HepG2 (cell line): ENCODE data around the gene KLF12. TPM values are rescaled to one million over a fixed set of nuclear protein-coding genes. Genes with fewer than 3 reads are reported as not detected.

Experiments used
- ATAC-seq: fragments of 200-7000 bp; cut with Tn5 transposase; 3 replicates; pipeline ENCODE4 v1.9.1; 2020; ENCODE audit warnings: mild to moderate bottlenecking, moderate library complexity
- BruUV-seq: library from RNA; stranded (reverse); fragments of 400-500 nt; replicated peaks from 2 replicates; lab custom pipeline; 2021; lab: Mats Ljungman, UMichigan
- CTCF ChIA-PET: fragments of 300-600 bp; formaldehyde crosslinking; extraction: SDS; loops from one replicate; lab custom pipeline; 2021; ENCODE audit warnings: low total read pairs, inconsistent platforms, low intra/inter-chr PET ratio; lab: Yijun Ruan, JAX
- POLR2A ChIA-PET: fragments of 350-600 bp; sonication (Branson Sonifier 250); formaldehyde crosslinking; loops from one replicate; lab custom pipeline; 2020; ENCODE audit warnings: antibody characterized with exemption, inconsistent platforms; lab: Yijun Ruan, JAX
- DNase-seq: peaks from one replicate; pipeline ENCODE4 v3.0.0-alpha.2; 2015; ENCODE audit warnings: low spot score
- FAIRE-seq: peaks from 3 replicates; lab custom pipeline; 2011; peaks lifted over from hg19 to GRCh38; lab: Jason Lieb, UNC
- H2AFZ ChIP-seq: one replicate; pipeline ENCODE4 v1.6.1; 2011; ENCODE audit warnings: low read length, inconsistent platforms
- H3K27ac ChIP-seq: fragments of 300-600 bp; 3 replicates; pipeline ENCODE4 v1.8.0; 2011; ENCODE audit warnings: mixed run types, mild to moderate bottlenecking, mixed read lengths, low read length, inconsistent platforms; ENCODE audit not compliant: insufficient read depth; ENCODE audit errors: extremely low read length
- H3K27me3 ChIP-seq, 2 experiments: fragments of 200-600 bp in 1 of 2; 2 replicates in 1 of 2; 3 replicates in 1 of 2; pipeline versions ENCODE4 v1.6.0 to v1.8.0; 2011; ENCODE audit warnings: low read length in 2 of 2, mild to moderate bottlenecking in 2 of 2, moderate library complexity in 2 of 2, inconsistent platforms in 1 of 2; ENCODE audit not compliant: insufficient read depth in 2 of 2, control insufficient read depth in 1 of 2
- H3K36me3 ChIP-seq, 2 experiments: fragments of 200-600 bp in 1 of 2; replicated peaks in 1 of 2; 2 replicates in 1 of 2; 3 replicates in 1 of 2; pipeline versions ENCODE4 v1.5.1 to v1.8.0; 2011; ENCODE audit warnings: low read length in 2 of 2, inconsistent platforms in 1 of 2; ENCODE audit not compliant: insufficient read depth in 2 of 2, control insufficient read depth in 1 of 2
- H3K4me1 ChIP-seq: 2 replicates; pipeline ENCODE4 v1.5.1; 2012; ENCODE audit warnings: low read length, inconsistent platforms; ENCODE audit not compliant: insufficient read depth
- H3K4me2 ChIP-seq: 2 replicates; pipeline ENCODE4 v1.6.0; 2011; ENCODE audit warnings: low read depth, low read length, inconsistent platforms
- H3K4me3 ChIP-seq, 3 experiments: fragments of 200-600 bp in 1 of 3; sonication (generic), shearing (Covaris generic) in 1 of 3; replicated peaks in 1 of 3; 2 replicates each; pipeline ENCODE4 v1.5.1; 2011 to 2016; ENCODE audit warnings: low read length in 3 of 3, inconsistent platforms in 2 of 3, low read depth in 2 of 3, mild to moderate bottlenecking in 2 of 3, control low read depth in 1 of 3, mixed read lengths in 1 of 3; ENCODE audit not compliant: insufficient read depth in 1 of 3
- H3K79me2 ChIP-seq: one replicate; pipeline ENCODE4 v1.6.1; 2011; ENCODE audit warnings: low read length, inconsistent platforms; ENCODE audit not compliant: insufficient read depth
- H3K9ac ChIP-seq: 2 replicates; pipeline ENCODE4 v1.6.0; 2011; ENCODE audit warnings: mild to moderate bottlenecking, low read depth, low read length, inconsistent platforms; ENCODE audit not compliant: insufficient read depth
- H3K9me3 ChIP-seq: 2 replicates; pipeline ENCODE4 v1.5.1; 2012; ENCODE audit warnings: mild to moderate bottlenecking, low read length
- H4K20me1 ChIP-seq: 2 replicates; pipeline ENCODE4 v1.6.0; 2011; ENCODE audit warnings: inconsistent platforms, mild to moderate bottlenecking, low read length, moderate library complexity; ENCODE audit not compliant: insufficient read depth
- FLYWCH1 ChIP-seq: sonication (generic); formaldehyde crosslinking; IDR thresholded peaks from 2 replicates; pipeline ENCODE4 v1.8.1; 2023; ENCODE audit warnings: mild to moderate bottlenecking, missing genetic modification reagents
- FOXC1 ChIP-seq: sonication (generic); formaldehyde crosslinking; IDR thresholded peaks from 2 replicates; pipeline ENCODE4 v1.8.0; 2022; ENCODE audit warnings: mild to moderate bottlenecking, missing genetic modification reagents, borderline replicate concordance
- SETDB1 ChIP-seq: sonication (generic); formaldehyde crosslinking; IDR thresholded peaks from 2 replicates; pipeline ENCODE4 v1.5.1; 2020; ENCODE audit warnings: missing genetic modification reagents, mild to moderate bottlenecking, borderline replicate concordance
- ZNF512B ChIP-seq: sonication (generic); formaldehyde crosslinking; IDR thresholded peaks from 2 replicates; pipeline ENCODE4 v1.5.1; 2020; ENCODE audit warnings: missing genetic modification reagents, mild to moderate bottlenecking, borderline replicate concordance
- WGBS: methylation state at CpG from one replicate; pipeline ENCODE4 v1.1.6; 2017; ENCODE audit warnings: low lambda C conversion rate; 5-methylcytosine and 5-hydroxymethylcytosine counted together
- in situ Hi-C: cut with HindIII; loops from 2 replicates; pipeline ENCODE4 v1.10.0; 2017; ENCODE audit warnings: low pct_unique_long_range_greater_than_20kb; ENCODE audit not compliant: extremely low pct_ligation_motif_present
- intact Hi-C: fragments of 100-400 bp; cut with micrococcal nuclease; formaldehyde crosslinking; loops from one replicate; pipeline ENCODE4 v1.10.0; 2022; ENCODE audit not compliant: unreplicated experiment
- polyA plus RNA-seq, 8 experiments: library from polyadenylated mRNA; depleted of rRNA in 3 of 8; stranded (reverse) in 7 of 8; unstranded in 1 of 8; fragments of >200 nt; fragmentation: Illumina TruSeq in 4 of 8; extraction: Trizol in 4 of 8; gene quantifications; 2 replicates each; pipeline versions ENCODE4 v1.2.1 to v1.2.3, GENCODE V29; 2011 to 2016; ENCODE audit warnings: low read depth in 4 of 8, missing spikeins in 1 of 8, mixed read lengths in 1 of 8; ENCODE audit not compliant: insufficient read depth in 1 of 8
- total RNA-seq, 5 experiments: library from RNA; depleted of rRNA; stranded (reverse); fragments of >200 nt; fragmentation: Illumina TruSeq; extraction: Trizol; gene quantifications; 2 replicates each; pipeline ENCODE4 v1.2.3, GENCODE V29; 2016; ENCODE audit warnings: low read depth in 1 of 5
- TF ChIP-seq, protein P1 (sequence below): sonication (generic); formaldehyde crosslinking; IDR thresholded peaks from 2 replicates; pipeline ENCODE4 v1.4.0; 2020; ENCODE audit warnings: missing genetic modification reagents
- TF ChIP-seq, protein P2 (sequence below): sonication (generic); formaldehyde crosslinking; IDR thresholded peaks from 2 replicates; pipeline ENCODE4 v1.8.1; 2022; ENCODE audit warnings: low read depth, mild to moderate bottlenecking, missing genetic modification reagents
- TF ChIP-seq, protein P3 (sequence below): sonication (generic); formaldehyde crosslinking; IDR thresholded peaks from 2 replicates; pipeline ENCODE4 v1.5.0; 2020; ENCODE audit warnings: missing genetic modification reagents

The KLF12 gene
- total and polyA plus RNA-seq, 2 of the 13 experiments (the other 11 are each of a cell fraction or from before 2014, with no cell fraction given) = 0.66 to 1.5 TPM

DNA sequence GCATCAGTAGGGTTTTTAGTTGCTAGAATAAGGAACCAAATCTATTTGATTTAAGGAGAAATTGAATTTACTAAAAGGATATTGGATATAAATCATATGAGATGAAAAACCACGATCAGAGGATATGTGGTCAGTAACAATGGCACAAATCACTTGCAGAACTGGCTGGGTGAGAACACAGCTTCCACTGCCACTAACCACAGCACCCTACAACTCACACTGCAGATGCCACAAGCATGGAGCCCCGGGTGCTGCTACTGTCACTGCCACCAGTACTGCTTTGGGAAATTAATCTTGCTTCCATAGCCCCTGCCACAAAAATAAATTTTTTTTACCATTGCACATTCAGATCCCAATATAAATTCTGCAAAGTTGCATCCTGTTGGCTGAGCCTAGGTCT lies 40.6 kb upstream of the KLF12 start:
- no peaks in the 10 kb centered on the region for H3K27me3 ChIP-seq
- TF ChIP-seq FLYWCH1 (no peak), SETDB1 (no peak), FOXC1 (CRISPR knock-in tag) (no peak), ZNF512B (no peak)
- TF ChIP-seq, protein P1, sequence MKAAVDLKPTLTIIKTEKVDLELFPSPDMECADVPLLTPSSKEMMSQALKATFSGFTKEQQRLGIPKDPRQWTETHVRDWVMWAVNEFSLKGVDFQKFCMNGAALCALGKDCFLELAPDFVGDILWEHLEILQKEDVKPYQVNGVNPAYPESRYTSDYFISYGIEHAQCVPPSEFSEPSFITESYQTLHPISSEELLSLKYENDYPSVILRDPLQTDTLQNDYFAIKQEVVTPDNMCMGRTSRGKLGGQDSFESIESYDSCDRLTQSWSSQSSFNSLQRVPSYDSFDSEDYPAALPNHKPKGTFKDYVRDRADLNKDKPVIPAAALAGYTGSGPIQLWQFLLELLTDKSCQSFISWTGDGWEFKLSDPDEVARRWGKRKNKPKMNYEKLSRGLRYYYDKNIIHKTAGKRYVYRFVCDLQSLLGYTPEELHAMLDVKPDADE (CRISPR knock-in tag) = no peak
- TF ChIP-seq, protein P2, sequence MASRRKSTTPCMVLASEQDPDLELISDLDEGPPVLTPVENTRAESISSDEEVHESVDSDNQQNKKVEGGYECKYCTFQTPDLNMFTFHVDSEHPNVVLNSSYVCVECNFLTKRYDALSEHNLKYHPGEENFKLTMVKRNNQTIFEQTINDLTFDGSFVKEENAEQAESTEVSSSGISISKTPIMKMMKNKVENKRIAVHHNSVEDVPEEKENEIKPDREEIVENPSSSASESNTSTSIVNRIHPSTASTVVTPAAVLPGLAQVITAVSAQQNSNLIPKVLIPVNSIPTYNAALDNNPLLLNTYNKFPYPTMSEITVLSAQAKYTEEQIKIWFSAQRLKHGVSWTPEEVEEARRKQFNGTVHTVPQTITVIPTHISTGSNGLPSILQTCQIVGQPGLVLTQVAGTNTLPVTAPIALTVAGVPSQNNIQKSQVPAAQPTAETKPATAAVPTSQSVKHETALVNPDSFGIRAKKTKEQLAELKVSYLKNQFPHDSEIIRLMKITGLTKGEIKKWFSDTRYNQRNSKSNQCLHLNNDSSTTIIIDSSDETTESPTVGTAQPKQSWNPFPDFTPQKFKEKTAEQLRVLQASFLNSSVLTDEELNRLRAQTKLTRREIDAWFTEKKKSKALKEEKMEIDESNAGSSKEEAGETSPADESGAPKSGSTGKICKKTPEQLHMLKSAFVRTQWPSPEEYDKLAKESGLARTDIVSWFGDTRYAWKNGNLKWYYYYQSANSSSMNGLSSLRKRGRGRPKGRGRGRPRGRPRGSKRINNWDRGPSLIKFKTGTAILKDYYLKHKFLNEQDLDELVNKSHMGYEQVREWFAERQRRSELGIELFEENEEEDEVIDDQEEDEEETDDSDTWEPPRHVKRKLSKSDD (CRISPR knock-in tag) = no peak
- TF ChIP-seq, protein P3, sequence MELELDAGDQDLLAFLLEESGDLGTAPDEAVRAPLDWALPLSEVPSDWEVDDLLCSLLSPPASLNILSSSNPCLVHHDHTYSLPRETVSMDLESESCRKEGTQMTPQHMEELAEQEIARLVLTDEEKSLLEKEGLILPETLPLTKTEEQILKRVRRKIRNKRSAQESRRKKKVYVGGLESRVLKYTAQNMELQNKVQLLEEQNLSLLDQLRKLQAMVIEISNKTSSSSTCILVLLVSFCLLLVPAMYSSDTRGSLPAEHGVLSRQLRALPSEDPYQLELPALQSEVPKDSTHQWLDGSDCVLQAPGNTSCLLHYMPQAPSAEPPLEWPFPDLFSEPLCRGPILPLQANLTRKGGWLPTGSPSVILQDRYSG (CRISPR knock-in tag) = no peak
- no peaks in the 10 kb centered on the region for H3K36me3 ChIP-seq
- no TSS peak for BruUV-seq
- CTCF ChIA-PET = no interaction called here
- H3K4me3 ChIP-seq = no peak overlapping the region
- no peak overlapping the region for H3K4me2 ChIP-seq
- no peak for FAIRE-seq
- no peaks in the 10 kb centered on the region for H3K79me2 ChIP-seq
- intact Hi-C loops = no loop called here
- POLR2A ChIA-PET = no interaction called here
- no peaks in the 10 kb centered on the region for H3K9me3 ChIP-seq
- H2AFZ ChIP-seq = no peak overlapping the region
- no peak overlapping the region for H3K9ac ChIP-seq
- no peak for ATAC-seq
- no peaks in the 10 kb centered on the region for H4K20me1 ChIP-seq
- no peaks in the 10 kb centered on the region for H3K4me1 ChIP-seq
- DNase-seq = no peak
- in situ Hi-C loops = no loop called here
- no peak overlapping the region for H3K27ac ChIP-seq
- WGBS = 2% methylated on average over 2 of the region's 2 CpGs
